ENCODE measurements around the gene LRFN3. TPM values are rescaled to one million over a fixed set of nuclear protein-coding genes. Genes with fewer than 3 reads are reported as not detected.

The LRFN3 gene
- total and polyA plus RNA-seq, 4 donors: 0.89 to 8.4 (median 2.1) TPM

- TF ChIP-seq NR2F2 (IDR thresholded peaks at IDR 0.05): no peak
- TF ChIP-seq ATF3 (IDR thresholded peaks at IDR 0.05): no peak
- no peak for TF ChIP-seq ZBTB33 (IDR thresholded peaks at IDR 0.05)
- no peak for TF ChIP-seq YY1 (IDR thresholded peaks at IDR 0.05)
- TF ChIP-seq HNF4G (IDR thresholded peaks at IDR 0.05): no peak
- no peak for TF ChIP-seq EGR1 (IDR thresholded peaks at IDR 0.05; ENCODE audit: low read depth in 2 of 2)
- no peak for TF ChIP-seq HNF4A (conservative IDR thresholded peaks at IDR 0.05)
- no peak overlapping the region for H3K9ac ChIP-seq (ENCODE audit: low read depth in 1 of 2, low read length in 2 of 2)
- peaks cover 2 to 8% (median 6%) of the 10 kb centered on the region in 4 donors for H3K4me1 ChIP-seq (ENCODE audit: control insufficient read depth in 4 of 4, insufficient read depth in 4 of 4, low read length in 3 of 4)
- H3K9me3 ChIP-seq (ENCODE audit: control insufficient read depth in 4 of 4, low read length in 3 of 4): no peaks in the 10 kb centered on the region
- H3K27ac ChIP-seq (ENCODE audit: low read depth in 1 of 2, low read length in 2 of 2): no peak overlapping the region
- no peaks in the 10 kb centered on the region for H3K27me3 ChIP-seq (ENCODE audit: control insufficient read depth in 4 of 4, insufficient read depth in 4 of 4, low read length in 3 of 4)
- H3K4me3 ChIP-seq (ENCODE audit: low read depth in 1 of 3, low read length in 3 of 3): no peak overlapping the region
- H3K36me3 ChIP-seq (ENCODE audit: control insufficient read depth in 4 of 4, insufficient read depth in 3 of 4, low read depth in 1 of 4, low read length in 3 of 4): peaks cover 0 to 5% (median under 1%) of the 10 kb centered on the region in 4 donors
- no peak for DNase-seq (ENCODE audit: low spot score)
- 94% methylated on average over 11 of the region's 11 CpGs for WGBS
Observed at GRCh38 chr19:35945121-35945790, 9.1 kb downstream of the LRFN3 start.

- no peaks in the 10 kb centered on the region for H3K9me3 ChIP-seq (ENCODE audit: control insufficient read depth in 4 of 4, low read length in 3 of 4)
- TF ChIP-seq RXRA (IDR thresholded peaks at IDR 0.05) (no peak), EGR1 (IDR thresholded peaks at IDR 0.05; ENCODE audit: low read depth in 2 of 2) (no peak), ZBTB33 (IDR thresholded peaks at IDR 0.05) (no peak), SP1 (IDR thresholded peaks at IDR 0.05) (no peak), TAF1 (conservative IDR thresholded peaks at IDR 0.05) (no peak), ATF3 (IDR thresholded peaks at IDR 0.05) (no peak), MAX (IDR thresholded peaks at IDR 0.05) (no peak), GABPA (IDR thresholded peaks at IDR 0.05 in 1 of 2, conservative IDR thresholded peaks at IDR 0.05 in 1 of 2) (no peak), YY1 (IDR thresholded peaks at IDR 0.05) (no peak), CTCF (IDR thresholded peaks at IDR 0.05; ENCODE audit: low read depth, low read length, missing input control) (no peak), HNF4G (IDR thresholded peaks at IDR 0.05) (no peak), RAD21 (IDR thresholded peaks at IDR 0.05) (no peak), REST (IDR thresholded peaks at IDR 0.05) (no peak)
- H3K4me1 ChIP-seq (ENCODE audit: control insufficient read depth in 4 of 4, insufficient read depth in 4 of 4, low read length in 3 of 4): peaks cover 2 to 8% (median 6%) of the 10 kb centered on the region in 4 donors
- DNase-seq (ENCODE audit: low spot score): no peak
- H3K4me3 ChIP-seq (ENCODE audit: low read depth in 1 of 3, low read length in 3 of 3): no peak overlapping the region
- whole genome bisulfite sequencing: 96% methylated on average over 4 of the region's 4 CpGs
- no peak overlapping the region for H3K9ac ChIP-seq (ENCODE audit: low read depth in 1 of 2, low read length in 2 of 2)
- H3K27me3 ChIP-seq (ENCODE audit: control insufficient read depth in 4 of 4, insufficient read depth in 4 of 4, low read length in 3 of 4): no peaks in the 10 kb centered on the region
- peaks cover 0 to 2% (median 0%) of the 10 kb centered on the region in 4 donors for H3K36me3 ChIP-seq (ENCODE audit: control insufficient read depth in 4 of 4, insufficient read depth in 3 of 4, low read depth in 1 of 4, low read length in 3 of 4)
- H3K27ac ChIP-seq (ENCODE audit: low read depth in 1 of 2, low read length in 2 of 2): no peak overlapping the region
Observed at GRCh38 chr19:35946203-35946602, 10.0 kb downstream of the LRFN3 start.

All from liver (tissue), 9 donors.